HG03571 (cell line): ENCODE measurements around the gene OR2A25.
"Not testable (repeated sequence)": the region's sequence is repeated elsewhere in the genome, so short reads cannot be mapped to it uniquely, and the experiment has no call there.

Experiments used
- ATAC-seq: cut with Tn5 transposase; IDR thresholded peaks from one replicate; pipeline ENCODE4 v1.9.1; 2021; ENCODE audit not compliant: unreplicated experiment

OR2A25 gene, protein sequence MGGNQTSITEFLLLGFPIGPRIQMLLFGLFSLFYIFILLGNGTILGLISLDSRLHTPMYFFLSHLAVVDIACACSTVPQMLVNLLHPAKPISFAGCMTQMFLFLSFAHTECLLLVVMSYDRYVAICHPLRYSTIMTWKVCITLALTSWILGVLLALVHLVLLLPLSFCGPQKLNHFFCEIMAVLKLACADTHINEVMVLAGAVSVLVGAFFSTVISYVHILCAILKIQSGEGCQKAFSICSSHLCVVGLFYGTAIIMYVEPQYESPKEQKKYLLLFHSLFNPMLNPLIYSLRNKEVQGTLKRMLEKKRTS

GRCh38 chr7:144069511-144069910 lies at the start of gene OR2A25:
Gene OR2A25 (plus strand): TSS chr7:144069811. CDS start chr7:144074220, 4,409 bp downstream.
- no peak for ATAC-seq

DNA sequence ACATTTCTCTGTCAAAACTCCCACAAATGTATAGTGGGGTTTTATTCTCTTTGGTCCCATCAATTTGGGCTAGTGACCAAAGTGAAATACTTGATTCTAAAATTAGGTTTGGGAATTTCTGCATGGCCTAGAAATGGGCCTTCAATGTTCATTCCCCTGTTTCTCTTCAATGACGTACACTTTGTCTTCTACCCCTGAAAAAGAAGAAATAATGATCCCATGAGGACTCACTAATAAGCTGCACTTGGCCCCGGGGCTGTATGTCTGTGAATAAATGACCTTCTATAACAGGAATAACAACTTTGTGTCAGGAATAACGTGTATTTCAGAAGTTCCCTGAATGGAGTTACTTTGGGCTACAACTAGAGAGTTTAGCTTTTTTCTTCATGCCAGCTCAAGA lies 49.3 kb upstream of the OR2A25 start:
- ATAC-seq = no peak

- no peak for ATAC-seq
Measured at GRCh38 chr7:144022169-144022568, 47.4 kb upstream of the OR2A25 start.

GRCh38 chr7:144023171-144023827 lies 46.3 kb upstream of the OR2A25 start:
- no peak for ATAC-seq

- no peak for ATAC-seq
Measured at GRCh38 chr7:144024213-144024612, 45.4 kb upstream of the OR2A25 start.

GRCh38 chr7:144026203-144026883 lies 43.3 kb upstream of the OR2A25 start:
- ATAC-seq = no peak

- no peak for ATAC-seq
Measured at GRCh38 chr7:144027070-144027469, 42.5 kb upstream of the OR2A25 start.

GRCh38 chr7:144027974-144028373 lies 41.6 kb upstream of the OR2A25 start:
- ATAC-seq = no peak

DNA sequence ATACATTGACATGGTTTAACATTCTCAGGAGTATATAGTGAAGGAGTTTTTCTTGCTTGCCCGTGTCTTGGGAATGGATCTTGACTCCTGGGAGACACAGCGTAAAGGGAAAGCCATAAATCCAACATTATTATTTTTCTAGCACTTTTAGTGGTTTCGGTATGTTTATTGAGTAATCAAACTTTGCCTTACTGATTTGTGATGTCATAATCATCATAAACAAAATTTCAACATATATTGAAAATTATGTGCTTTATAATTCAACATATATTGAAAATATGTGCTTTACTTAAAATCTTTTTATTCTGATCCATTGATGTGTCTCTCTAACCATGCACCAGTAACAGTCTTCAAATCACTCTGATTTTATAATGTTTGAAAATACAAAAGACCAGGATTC lies 41.1 kb upstream of the OR2A25 start:
- no peak for ATAC-seq

GRCh38 chr7:144032516-144032915 lies 37.1 kb upstream of the OR2A25 start:
- no peak for ATAC-seq

- ATAC-seq = no peak
Measured at GRCh38 chr7:144032985-144033709, 36.5 kb upstream of the OR2A25 start.

GRCh38 chr7:144035385-144035784 lies 34.2 kb upstream of the OR2A25 start:
- ATAC-seq = no peak

DNA sequence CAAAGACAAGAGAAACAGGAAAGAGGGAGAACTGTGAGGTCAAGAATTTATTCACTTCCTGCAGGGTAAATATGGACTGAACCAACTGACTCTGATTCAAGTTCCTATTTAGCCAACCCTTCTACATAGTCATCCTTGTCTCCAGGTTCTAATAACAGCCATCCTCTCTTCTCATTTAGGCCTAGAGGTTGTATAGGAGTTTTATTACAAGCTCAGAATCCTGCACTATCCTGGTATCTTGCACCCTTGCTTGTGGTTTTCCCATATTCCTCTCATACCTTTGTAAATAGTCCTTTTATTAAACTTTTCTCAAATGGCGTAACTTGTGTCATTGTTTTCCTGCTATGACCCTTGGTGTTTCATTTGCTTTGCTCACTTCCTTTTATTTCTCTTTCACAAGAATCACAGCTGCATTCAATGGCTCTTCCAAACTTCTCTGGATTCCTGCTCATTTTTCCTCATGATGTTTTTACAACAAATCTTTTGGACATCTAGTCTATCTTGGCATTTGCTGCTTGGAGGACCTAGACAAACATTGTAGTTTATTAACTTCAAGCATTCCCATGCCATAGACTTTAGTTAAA lies 33.2 kb upstream of the OR2A25 start:
- ATAC-seq = no peak

DNA sequence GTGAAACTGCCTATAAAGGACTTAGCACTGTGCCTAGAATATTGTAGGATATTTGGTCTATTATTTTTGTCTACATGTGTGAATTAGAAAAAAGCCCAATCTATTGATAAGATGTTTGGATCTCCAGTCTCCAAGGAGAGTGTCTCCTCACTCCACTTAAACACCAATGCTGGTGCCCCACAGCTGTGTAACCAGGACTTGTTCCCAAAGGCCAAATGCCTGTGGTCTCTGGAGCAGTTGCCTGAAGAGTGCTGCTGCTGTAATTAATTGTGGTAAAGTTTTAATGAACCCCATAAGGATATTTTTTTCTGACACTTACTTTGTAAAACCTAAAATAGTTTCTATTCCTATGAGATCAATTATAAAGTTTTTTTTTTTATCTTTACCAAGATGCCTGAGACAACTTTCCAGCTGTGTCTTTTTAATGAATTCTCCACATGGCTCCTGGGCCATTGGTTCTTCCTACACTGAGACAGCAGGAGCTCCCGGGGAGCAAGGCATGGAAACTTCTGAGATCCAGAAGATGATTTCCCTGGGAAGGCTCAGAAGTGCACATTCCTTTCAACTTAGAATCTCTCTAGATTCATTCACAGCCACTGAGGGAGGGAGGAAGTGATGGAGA lies 32.1 kb upstream of the OR2A25 start:
- no peak for ATAC-seq

DNA sequence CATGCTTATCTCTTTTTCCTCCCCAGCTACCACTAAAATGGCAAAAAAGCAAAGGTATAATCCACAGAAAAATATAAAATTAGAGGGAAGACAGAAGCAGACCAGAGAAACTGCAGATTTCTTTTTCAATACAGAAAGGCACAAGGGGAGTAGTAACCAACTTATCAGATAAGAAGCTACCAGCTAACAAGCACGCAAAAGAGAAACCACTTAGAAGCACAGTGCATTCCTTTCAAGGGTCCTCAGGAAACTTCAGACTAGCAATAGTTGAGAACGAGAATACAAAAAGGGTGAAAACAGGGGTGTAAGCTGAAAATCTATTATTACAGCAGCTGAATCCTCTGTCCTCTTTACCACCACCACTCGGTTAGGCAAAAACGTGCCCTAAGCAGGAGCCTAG lies 30.7 kb upstream of the OR2A25 start:
- ATAC-seq = no peak

DNA sequence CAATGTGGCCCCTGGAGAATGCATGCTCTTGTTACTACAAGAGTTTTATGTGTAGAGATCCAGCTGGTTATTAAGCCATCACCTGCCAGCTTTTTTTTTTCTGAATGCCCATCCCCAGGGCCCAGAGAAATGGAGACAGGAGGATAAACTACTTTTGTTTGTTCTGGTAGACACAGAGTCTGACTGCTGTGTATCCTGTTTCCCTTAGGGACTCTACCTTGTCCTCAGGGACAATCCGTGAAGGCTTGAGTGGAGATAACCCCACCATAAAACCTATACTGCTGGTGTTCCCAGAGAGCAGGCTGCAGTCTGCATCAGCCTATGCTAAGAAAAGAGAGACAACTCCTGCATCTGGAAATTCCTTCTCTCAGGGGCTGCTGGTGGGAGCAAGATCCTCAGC lies 21.0 kb upstream of the OR2A25 start, which contains the start of gene OR2A5:
OR2A5 (plus strand) TSS at position 301 of the 400 bp plus-strand sequence. CDS start 1,454 bp downstream, outside the sequence.
- ATAC-seq = no peak

DNA sequence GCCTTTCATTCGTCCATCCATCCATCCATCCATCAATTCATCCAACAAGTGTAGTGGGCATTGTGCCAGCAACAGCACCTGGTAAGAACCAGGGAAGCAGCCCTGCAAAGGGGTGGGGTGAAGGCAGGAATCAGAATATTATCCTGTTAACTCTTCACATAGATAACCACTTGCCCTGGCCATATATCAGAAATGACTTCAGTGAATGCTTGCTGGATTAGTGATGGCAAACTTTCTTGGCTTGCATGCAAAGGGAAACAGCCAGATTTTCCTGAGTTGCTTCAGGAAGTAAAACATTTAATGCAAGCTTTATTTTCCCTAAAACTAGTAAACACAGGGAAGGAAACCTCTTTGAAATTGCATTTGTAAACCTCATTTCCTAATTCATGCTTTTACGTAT lies 20.1 kb upstream of the OR2A25 start:
- no peak for ATAC-seq

DNA sequence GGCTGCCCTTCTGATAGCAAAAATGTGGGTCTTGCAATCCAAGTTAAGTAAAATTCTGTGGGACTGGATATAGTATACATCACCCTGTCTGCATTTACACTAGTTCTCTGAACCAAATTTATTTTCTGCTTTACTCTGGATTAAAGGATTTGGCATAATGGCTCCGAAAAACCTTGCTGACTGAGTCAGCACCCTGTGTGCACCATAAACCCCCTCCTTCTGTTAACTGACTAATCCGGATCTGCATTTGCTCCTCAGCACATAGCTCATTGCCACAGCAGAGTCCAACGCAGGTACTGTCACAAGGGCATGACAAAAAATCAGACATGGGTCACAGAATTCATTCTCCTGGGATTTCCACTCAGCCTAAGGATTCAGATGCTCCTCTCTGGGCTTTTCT lies 19.5 kb upstream of the OR2A25 start:
- ATAC-seq = no peak

DNA sequence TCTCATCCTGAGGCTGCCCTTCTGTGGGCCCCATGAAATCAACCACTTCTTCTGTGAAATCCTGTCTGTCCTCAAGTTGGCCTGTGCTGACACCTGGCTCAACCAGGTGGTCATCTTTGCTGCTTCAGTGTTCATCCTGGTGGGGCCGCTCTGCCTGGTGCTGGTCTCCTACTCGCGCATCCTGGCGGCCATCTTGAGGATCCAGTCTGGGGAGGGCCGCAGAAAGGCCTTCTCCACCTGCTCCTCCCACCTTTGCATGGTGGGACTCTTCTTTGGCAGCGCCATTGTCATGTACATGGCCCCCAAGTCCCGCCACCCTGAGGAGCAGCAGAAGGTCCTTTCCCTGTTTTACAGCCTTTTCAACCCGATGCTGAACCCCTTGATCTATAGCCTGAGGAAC lies 18.7 kb upstream of the OR2A25 start:
- not testable (repeated sequence) for ATAC-seq

DNA sequence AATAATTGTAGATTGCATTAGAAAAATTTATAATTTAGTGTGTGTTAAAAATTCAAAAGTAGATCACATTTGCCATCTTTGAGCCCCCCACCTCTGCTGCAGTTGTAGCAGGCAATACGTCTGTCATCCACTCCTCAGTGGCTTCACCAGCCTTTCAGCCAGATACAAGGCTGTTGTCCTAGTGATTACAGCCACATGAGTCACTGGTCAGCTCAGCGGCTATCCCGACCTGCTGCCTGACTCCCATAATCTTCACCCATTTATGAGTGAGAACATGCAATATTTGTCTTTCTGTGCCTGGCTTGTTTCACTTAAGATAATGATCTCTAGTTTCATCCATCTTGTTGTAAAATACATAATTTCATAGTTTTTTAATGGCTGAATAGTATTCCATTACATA lies 11.7 kb upstream of the OR2A25 start:
- ATAC-seq = no peak

DNA sequence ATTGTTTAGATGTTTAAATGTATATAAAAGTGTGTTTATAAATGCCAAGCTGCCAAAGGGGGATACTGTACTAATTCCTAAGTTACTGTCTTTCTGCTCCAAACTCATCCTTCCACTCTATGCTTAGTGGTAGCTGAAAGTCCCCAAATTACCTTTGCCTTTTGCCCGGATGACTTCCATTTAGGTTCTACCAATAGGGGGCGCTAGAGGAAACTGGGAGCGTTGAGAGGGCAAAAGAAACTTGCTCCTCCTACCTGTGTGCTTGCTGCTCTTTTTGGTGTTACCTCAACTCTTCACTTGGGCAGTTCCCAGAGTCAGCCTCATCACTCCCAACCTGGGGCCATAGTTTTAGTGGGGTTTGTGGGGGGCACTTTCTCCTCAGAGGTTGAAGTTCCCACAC lies 5.9 kb upstream of the OR2A25 start:
- ATAC-seq = no peak
